Sigmoid colon (tissue), 4 donors: ENCODE measurements around the gene WDR19.

Experiments
- EP300 ChIP-seq, 4 donors: sonication (generic); formaldehyde crosslinking; IDR thresholded peaks; one replicate each; pipeline ENCODE4 v1.6.1; 2017; ENCODE audit warnings: antibody characterized with exemption in 4 of 4
- POLR2A ChIP-seq, 2 donors: fragments of 450-650 bp; IDR thresholded peaks; one replicate each; pipeline ENCODE4 v1.6.1; 2016; ENCODE audit warnings: antibody characterized with exemption in 2 of 2, mild to moderate bottlenecking in 2 of 2, moderate library complexity in 2 of 2
- POLR2AphosphoS5 ChIP-seq, 4 donors: sonication (generic); formaldehyde crosslinking; IDR thresholded peaks; one replicate each; pipeline ENCODE4 v1.6.1; 2017; ENCODE audit warnings: antibody characterized with exemption in 4 of 4

DNA sequence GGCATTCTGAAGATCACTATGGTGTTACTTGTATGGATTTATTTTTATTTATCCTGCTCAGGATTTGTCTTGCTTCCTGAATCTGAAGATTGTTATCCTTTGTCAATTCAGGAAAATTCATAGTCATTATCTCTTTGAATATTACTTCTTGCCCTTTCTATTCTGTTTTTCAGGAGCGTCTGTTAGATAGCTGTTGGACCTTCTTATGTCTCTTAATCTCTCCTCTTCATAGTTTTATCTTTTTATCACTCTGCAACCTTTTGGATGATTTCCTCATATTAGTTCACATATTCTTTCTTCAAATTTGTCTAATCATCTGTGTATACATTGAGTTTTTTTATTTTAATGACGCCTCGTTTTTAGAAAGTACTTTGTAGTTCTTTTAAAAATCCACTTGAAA, 19.6 kb downstream of the WDR19 start:
- TF ChIP-seq EP300 (IDR thresholded peaks at IDR 0.05) (no peak), POLR2AphosphoS5 (IDR thresholded peaks at IDR 0.05) (no peak), POLR2A (IDR thresholded peaks at IDR 0.05) (no peak)
